ENCODE data around the gene DDX1.

The DDX1 gene

DNA sequence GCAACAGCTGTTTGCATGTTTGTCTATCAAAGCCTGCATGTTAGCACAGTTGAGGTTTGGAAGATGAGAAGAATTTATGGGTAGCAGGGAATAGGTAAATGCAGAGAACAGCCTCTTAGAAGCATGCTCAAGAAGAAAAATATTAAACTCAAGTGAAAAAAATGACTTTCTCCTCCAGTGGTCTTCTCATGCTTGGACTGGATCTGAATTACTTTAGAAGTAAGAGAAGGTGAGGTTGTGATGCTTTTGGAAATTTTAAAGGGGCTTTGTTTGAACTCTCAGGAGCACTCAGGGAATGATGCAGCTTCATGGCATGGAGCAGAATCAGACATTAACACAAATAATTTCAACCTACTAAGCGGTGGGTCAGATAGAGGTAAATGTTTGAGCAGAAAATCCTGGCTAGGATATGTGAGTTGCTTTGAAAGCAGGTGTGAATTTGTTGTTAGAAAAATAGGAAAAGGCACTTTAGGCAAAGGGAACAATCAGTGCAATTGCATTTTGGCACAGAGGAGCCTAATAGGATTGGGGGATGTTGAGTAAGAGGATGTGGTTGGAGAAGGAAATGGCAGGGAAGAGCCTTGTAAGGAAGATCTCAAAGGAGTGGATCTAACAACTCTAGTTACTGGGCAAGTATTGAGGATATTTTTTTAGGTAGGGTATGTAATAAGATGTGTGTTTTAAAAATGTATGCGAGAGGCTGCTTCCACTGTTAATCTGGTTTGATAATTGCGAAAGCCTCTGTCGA lies 76.3 kb downstream of the DDX1 start:
- Histone ChIP-seq H3K4me1 (no peaks in the 10 kb centered on the region), H3K9me3 (no peaks in the 10 kb centered on the region; the same call in 1 of the 2 replicates), H3K27me3 (no peaks in the 10 kb centered on the region), H3K36me3 (no peaks in the 10 kb centered on the region), H3K4me3 (ENCODE audit: low read depth, low read length) (no peak overlapping the region)
- no peak for DNase-seq
- TF ChIP-seq CTCF (IDR thresholded peaks at IDR 0.05; ENCODE audit: low read depth, low read length) = no peak

GRCh38 chr2:15668611-15669305 lies 77.1 kb downstream of the DDX1 start:
- Histone ChIP-seq H3K9me3 (no peaks in the 10 kb centered on the region; the same call in 1 of the 2 replicates), H3K4me3 (ENCODE audit: low read depth, low read length) (no peak overlapping the region), H3K36me3 (no peaks in the 10 kb centered on the region), H3K4me1 (no peaks in the 10 kb centered on the region), H3K27me3 (no peaks in the 10 kb centered on the region)
- no peak for TF ChIP-seq CTCF (IDR thresholded peaks at IDR 0.05; ENCODE audit: low read depth, low read length)
- DNase-seq = no peak

DNA sequence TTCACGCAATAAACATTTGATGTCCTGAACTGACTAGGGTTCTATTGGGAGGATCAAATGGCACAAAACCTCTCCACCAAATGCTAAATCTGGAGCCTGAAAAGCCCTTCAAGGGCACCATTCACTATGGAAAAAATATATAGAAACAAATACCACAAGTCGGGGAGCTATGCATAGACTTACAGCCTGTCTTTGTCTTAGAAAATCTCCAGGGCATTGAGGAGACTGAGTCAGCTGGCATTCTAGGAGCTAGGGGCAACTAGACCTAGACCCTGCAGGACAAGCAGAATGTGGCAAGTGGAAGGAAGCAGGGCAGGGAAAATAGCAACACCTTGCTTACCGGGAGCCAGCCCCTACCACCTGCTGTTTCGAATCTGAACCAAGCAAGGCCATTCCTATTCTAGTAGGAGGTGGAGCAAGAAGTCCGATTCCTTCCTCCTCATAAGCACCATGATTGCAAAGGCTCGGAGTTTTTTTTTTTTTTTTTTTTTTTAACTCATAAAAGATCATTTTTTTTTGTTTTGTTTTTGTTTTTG lies 77.8 kb downstream of the DDX1 start:
- TF ChIP-seq CTCF (IDR thresholded peaks at IDR 0.05; ENCODE audit: low read depth, low read length) = no peak

GRCh38 chr2:15670469-15670868 lies 78.8 kb downstream of the DDX1 start:
- Histone ChIP-seq H3K9me3 (no peaks in the 10 kb centered on the region; the same call in 1 of the 2 replicates), H3K4me1 (no peaks in the 10 kb centered on the region), H3K4me3 (ENCODE audit: low read depth, low read length) (no peak overlapping the region), H3K27me3 (no peaks in the 10 kb centered on the region), H3K36me3 (no peaks in the 10 kb centered on the region)
- no peak for TF ChIP-seq CTCF (IDR thresholded peaks at IDR 0.05; ENCODE audit: low read depth, low read length)
- no peak for DNase-seq

More for the DNA sequence above, 77.8 kb downstream of the DDX1 start:
- no peaks in the 10 kb centered on the region for H3K36me3 ChIP-seq
- H3K4me1 ChIP-seq = no peaks in the 10 kb centered on the region
- no peaks in the 10 kb centered on the region for H3K27me3 ChIP-seq
- no peak overlapping the region for H3K4me3 ChIP-seq (ENCODE audit: low read depth, low read length)
- no peak for DNase-seq
- no peaks in the 10 kb centered on the region for H3K9me3 ChIP-seq

DNA sequence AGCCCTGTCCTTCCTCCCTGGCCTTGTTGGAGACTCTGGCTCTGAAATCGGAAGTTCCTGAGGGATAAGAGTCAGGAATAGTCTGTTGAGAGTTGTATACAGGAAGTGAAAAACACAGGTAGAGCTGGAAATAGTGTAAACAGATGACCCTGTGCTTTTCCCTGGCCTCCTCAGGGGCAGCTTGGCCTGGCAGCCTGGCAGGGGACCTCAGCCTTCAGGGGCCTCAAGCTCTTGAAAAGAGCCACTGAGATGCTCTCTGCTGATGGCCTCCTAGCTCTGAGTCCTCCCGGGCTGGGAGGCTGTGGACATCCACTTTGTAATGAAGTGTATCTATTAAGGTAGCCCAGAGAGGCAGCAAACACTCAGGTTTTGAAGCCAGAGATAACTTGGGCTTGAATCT lies 79.3 kb downstream of the DDX1 start:
- Histone ChIP-seq H3K9me3 (no peaks in the 10 kb centered on the region; the same call in 1 of the 2 replicates), H3K27me3 (no peaks in the 10 kb centered on the region), H3K4me3 (ENCODE audit: low read depth, low read length) (no peak overlapping the region), H3K36me3 (no peaks in the 10 kb centered on the region), H3K4me1 (no peaks in the 10 kb centered on the region)
- no peak for DNase-seq
- no peak for TF ChIP-seq CTCF (IDR thresholded peaks at IDR 0.05; ENCODE audit: low read depth, low read length)

GRCh38 chr2:15671409-15671808 lies 79.7 kb downstream of the DDX1 start:
- H3K4me3 ChIP-seq (ENCODE audit: low read depth, low read length) = no peak overlapping the region
- no peak for TF ChIP-seq CTCF (IDR thresholded peaks at IDR 0.05; ENCODE audit: low read depth, low read length)
- no peaks in the 10 kb centered on the region for H3K4me1 ChIP-seq
- no peaks in the 10 kb centered on the region; the same call in 1 of the 2 replicates for H3K9me3 ChIP-seq
- H3K27me3 ChIP-seq = no peaks in the 10 kb centered on the region
- DNase-seq = no peak
- no peaks in the 10 kb centered on the region for H3K36me3 ChIP-seq
